HG03457 (cell line): ENCODE measurements around the gene SCNN1G.

ENCODE experiments used
- ATAC-seq: cut with Tn5 transposase; IDR thresholded peaks from one replicate; pipeline ENCODE4 v1.9.1; 2021; ENCODE audit warnings: moderate number of reproducible peaks; ENCODE audit not compliant: unreplicated experiment

The SCNN1G gene

DNA sequence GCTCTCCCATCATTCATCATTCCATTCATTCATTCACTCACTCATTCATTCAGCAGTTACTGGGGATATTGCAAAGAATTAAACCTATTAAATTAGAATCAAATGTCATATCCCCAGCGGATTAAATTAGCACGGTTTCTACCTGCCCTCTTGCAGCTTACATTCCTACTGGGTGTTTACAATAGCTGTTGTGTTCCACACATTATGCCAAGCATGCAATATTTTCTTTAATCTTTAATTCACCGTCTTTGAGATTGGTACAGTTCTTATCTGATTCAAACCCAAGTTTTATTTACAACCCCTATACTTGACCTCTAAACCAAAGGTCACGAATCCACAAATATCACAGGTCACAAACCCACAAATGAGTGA is 32.6 kb upstream of the SCNN1G start:
- no peak for ATAC-seq

- no peak for ATAC-seq
These were observed 30.0 kb upstream of the SCNN1G start for GRCh38 chr16:23152386-23153178.

DNA sequence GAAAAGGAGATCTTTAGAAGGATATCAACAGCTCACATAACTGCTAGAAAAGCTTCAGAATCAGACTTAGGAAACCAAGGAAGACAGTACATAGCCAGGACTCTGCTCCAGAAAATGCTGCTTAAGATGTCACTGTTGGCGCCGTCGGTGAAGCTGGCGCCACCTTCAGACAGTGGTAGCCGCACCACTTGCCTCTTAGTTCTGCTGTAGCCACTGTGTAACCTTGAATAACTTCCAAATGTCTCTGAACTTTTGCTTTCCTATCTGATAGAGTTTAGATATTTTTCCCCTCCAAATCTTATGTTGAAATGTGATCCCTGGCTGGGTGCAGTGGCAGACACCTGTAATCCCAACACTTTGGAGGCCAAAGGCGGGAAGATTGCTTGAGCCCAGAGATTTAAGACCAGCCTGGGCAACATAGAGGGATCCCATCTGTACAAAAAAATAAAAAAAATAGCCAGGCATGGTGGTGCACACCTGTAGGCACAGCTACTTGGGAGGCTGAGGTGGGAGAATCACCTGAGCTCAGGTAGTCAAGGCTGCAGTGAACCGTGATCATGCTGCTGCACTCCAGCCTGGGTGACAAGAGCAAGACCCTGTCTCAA is 27.0 kb upstream of the SCNN1G start:
- ATAC-seq, result no peak

DNA sequence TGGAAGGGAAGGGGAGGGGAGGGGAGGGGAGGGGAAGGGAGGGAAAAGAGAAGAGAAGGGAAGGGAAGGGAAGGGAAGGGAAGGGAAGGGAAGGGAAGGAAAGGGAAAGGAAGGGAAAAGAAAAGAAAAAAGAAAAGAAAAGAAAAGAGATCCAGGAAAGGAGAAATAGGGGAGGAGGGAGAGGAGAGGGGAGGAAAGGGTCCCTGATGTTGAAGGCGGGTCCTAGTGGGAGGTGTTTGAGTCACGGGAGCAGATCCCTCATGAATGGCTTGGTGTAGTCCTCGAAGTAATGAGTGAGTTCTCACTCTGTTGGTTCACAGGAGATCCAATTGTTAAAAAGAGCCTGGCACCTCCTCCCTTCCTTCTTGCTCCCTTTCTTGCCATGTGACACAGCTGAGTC is 26.4 kb upstream of the SCNN1G start:
- ATAC-seq, result no peak

GRCh38 chr16:23156946-23157460 is 25.5 kb upstream of the SCNN1G start:
- no peak for ATAC-seq

DNA sequence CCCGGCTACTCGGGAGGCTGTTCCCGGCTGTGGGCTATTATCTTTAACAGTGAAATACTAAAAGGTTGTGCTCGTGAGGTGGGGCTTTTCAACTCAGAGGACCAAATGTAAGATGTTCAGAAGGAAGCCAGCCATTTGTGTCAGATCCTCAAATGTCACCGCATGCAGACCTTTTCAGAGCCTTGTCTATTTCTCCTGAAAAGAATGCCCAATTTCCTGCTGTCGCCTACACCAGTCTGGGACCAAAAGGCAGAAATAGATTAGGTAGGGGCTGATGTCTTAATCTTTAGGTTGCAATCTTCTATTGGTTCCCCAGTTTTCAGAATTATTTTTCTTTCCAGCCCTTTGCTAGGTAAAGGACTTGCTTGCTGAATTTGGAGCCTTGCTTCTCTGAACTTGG is 24.4 kb upstream of the SCNN1G start:
- no peak for ATAC-seq

DNA sequence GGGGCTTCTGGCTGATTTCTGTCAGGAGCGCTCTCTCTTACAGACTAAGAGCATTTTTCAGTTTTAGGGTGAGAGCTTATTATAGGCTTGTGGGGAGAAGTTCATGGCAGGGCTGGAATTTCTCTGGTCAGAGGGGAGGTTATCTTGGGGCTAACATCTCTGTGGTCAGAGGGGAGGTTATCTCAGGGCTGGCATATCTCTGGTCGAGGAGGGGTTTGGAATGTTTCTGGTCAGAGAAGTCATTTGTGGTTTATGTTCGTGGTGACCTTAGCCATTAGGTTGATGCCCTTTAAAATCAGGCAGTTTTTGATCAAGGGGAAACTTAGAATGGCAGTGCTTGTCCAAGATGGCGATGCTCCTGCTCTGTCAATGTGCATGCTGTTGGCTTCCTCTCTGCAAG is 22.5 kb upstream of the SCNN1G start:
- ATAC-seq, result no peak

GRCh38 chr16:23160574-23160973 is 22.0 kb upstream of the SCNN1G start:
- ATAC-seq, result no peak

GRCh38 chr16:23163921-23164320 is 18.6 kb upstream of the SCNN1G start:
- no peak for ATAC-seq

DNA sequence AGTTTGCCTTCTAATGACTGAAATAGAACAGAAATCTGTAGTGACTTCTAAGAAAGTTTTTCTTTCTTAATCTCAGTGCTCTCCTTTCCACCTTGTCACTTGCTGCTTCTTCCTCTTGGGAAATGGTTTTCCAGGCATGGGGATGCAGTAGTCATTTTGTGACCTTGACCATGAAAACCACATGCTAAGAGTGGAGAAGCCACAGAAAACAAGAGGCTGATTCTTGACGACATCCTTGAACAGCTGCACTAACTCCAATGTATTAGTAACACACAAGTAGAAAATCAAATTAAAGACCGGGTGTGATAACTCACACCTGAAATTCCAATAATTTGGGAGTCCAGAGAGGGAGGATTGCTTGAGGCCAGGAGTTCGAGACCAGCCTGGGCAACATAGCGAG is 17.8 kb upstream of the SCNN1G start:
- no peak for ATAC-seq

DNA sequence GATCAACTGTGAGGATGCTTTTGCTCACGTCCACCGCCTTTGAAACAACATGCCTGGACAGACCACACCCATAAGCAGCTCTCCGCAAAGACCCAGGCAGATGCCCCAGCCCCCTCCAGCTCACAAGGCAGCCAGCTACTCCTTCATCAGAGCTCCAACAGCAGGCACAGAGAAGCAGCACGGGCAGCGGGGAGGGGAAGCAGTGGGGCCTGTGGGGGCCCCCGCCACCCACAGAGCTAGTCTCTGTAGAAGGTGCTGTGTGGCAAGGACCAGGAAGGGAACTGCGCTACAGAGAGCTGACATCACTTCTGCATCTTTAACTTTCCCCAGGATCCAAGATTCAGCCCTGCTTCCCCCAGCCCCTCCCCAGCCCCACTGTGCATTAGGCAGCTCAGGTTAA is 10.0 kb upstream of the SCNN1G start:
- no peak for ATAC-seq

DNA sequence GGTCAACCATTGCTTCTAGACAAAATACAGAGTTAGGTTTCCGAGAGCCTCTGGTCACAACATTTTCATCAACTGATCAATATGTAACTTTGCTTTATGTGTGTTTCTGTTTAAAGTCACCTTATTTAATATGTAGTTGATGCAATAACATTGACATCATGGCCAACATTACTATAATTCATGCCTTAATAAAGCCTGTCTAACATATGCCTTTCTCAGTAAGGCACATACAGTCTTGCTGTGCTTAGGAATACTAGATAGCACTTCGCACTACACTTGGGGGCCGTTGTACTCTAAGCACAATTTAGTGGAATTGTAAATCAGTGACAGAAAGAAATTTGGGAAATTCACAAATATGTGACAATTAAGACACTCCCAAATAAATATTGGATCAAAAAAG is 9.6 kb upstream of the SCNN1G start:
- no peak for ATAC-seq

GRCh38 chr16:23174622-23175021 is 7.9 kb upstream of the SCNN1G start:
- ATAC-seq, result no peak

DNA sequence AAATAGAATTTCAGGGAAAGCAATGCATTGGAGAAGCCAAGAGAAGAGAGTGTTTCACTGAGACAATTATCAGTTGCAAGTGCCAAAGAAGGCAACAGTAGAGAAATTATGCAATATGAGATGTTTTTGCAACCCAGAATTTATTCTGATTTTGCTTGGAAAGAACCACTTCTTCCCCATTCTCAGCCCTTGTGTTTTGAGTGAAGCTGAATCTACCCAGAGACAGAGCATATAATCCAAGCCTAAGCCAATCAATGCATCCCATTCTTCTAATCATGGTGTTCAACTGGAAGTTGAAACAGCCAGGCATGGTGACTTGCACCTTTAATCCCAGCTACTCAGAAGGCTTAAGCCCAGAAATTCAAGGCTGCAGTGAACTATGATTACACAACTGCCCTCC is 6.9 kb upstream of the SCNN1G start:
- ATAC-seq, result no peak

GRCh38 chr16:23181506-23181905 is 1.0 kb upstream of the SCNN1G start:
- ATAC-seq, result no peak

DNA sequence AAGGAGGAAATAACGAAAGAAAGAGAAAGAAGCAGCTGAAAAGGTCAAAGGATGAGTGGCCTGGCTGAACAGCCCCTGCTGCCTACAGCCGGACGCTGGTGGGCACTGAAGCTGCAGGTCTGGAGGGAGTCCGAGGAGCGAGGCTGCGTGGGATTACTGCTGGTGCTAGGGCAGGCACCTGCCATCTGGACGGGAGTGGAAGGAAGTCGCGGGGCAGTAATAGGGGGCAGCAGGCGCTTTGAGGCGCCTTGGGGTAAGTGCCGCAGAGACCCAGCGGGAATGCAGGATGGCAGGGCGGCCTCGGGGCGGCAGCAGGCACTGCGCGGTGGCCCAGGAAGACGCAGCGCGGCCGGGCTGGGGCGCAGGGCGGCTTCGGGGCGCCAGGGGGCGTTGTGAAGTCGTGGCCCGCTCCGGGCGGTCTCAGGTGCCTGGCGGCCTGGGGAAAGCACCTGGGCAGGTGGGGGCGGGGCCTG is 303 bp upstream of the SCNN1G start:
- peak; percentile 77 for ATAC-seq

DNA sequence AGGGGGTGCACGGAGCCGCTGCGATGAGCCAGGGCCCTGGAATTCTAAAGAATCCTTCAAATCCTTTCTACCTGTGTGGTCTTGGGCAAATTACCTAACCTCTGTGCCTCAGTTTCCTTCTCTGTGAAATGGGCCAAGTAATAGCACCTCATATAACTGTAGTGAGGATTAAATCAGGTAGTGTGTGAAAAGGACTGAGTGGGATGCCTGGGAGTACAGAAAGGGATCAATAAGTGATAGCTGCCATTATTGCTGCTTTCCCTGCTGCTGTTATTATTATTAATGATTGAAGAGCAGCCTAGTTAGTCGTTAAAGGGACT is 958 bp downstream of the SCNN1G start:
- no peak for ATAC-seq

DNA sequence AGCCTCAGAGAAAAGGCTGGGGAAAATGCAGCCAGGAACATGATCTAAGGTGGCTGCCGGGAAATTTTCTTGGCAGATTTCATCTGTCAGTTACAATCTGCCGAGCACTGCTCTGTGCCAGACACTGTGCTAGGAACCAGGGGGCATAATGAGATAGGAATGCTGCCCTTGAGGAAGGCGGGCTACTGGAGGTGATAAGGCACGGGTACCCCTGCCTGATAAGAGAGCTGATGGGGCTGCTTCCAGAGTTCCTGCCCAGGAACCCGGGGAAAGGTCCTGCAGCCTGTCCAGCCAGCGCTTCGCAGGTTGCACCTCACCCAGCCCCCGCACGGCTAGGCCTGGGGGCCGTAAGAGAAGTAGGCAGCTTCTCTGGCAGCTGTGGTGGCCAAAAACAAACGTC is 3.1 kb downstream of the SCNN1G start:
- no peak for ATAC-seq

DNA sequence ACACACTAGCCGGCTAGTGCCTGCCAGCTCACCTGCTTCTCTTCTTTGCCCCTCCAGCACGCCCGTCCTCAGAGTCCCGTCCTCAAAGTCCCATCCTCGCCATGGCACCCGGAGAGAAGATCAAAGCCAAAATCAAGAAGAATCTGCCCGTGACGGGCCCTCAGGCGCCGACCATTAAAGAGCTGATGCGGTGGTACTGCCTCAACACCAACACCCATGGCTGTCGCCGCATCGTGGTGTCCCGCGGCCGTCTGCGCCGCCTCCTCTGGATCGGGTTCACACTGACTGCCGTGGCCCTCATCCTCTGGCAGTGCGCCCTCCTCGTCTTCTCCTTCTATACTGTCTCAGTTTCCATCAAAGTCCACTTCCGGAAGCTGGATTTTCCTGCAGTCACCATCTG is 3.6 kb downstream of the SCNN1G start:
- no peak for ATAC-seq

DNA sequence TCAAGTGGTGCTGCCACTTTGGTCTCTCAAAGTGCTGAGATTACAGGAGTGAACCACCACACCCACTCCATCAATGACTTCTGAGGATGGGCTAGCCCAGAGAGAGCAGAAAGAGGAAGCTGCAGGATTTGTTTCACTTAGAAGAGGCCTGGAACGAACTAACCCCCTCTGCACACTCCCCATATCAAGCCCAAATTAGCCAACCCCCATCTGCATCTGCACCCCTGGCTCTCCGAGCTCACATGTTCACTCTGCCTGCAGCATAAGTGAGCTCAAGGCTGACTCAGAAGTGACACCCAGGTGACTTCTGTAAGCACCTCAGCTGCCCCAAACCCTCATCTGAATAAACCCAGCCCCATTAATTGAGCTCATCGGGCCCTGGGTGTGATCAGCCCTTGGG is 4.8 kb downstream of the SCNN1G start:
- no peak for ATAC-seq

DNA sequence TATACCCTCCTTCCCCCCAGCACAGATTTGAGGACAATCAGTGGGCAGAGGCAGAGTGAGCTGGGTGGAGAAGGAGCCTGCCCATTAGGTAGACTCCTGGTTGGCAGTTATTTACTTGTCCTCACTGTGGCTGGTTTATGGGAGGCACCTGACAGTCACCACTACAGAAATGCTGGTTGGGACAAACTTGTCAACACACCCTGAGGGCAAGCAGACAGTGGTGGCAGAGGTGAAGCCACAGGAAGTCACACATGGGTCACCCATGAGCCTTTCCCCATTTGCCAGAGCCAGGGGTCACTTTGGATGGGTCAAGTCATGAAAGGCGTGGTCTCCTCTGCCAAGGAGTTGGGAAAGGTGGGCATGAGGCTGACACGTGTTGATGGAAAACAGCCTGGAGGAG is 6.4 kb downstream of the SCNN1G start:
- no peak for ATAC-seq

GRCh38 chr16:23194497-23195221 is 12.1 kb downstream of the SCNN1G start:
- ATAC-seq, result no peak
